ENCODE data around the gene ERCC6L.
"Not testable (repeated sequence)": the region's sequence is repeated elsewhere in the genome, so short reads cannot be mapped to it uniquely, and the experiment has no call there.

ERCC6L gene

GRCh38 chrX:72181178-72182125 is 57.4 kb downstream of the ERCC6L start, which contains the start of gene PIN4:
Gene PIN4 (plus strand): TSS chrX:72181757. CDS start chrX:72181786, 29 bp downstream.
- peak; percentile 87 for DNase-seq (ENCODE audit: low spot score)
- no peak for TF ChIP-seq CTCF (IDR thresholded peaks at IDR 0.05; ENCODE audit: borderline replicate concordance, control extremely low read depth, extremely low read depth, insufficient read depth, missing control alignments)
- in situ Hi-C loops (cut with MboI; ENCODE audit: low sequenced_read_pairs, unreplicated experiment): no loop called here

GRCh38 chrX:72180539-72180938 is 58.3 kb downstream of the ERCC6L start:
- DNase-seq (ENCODE audit: low spot score): no peak
- no peak for TF ChIP-seq CTCF (IDR thresholded peaks at IDR 0.05; ENCODE audit: borderline replicate concordance, control extremely low read depth, extremely low read depth, insufficient read depth, missing control alignments)
- in situ Hi-C loops (cut with MboI; ENCODE audit: low sequenced_read_pairs, unreplicated experiment): no loop called here

- in situ Hi-C loops (cut with MboI; ENCODE audit: low sequenced_read_pairs, unreplicated experiment): no loop called here
- no peak for DNase-seq (ENCODE audit: low spot score)
- TF ChIP-seq CTCF (IDR thresholded peaks at IDR 0.05; ENCODE audit: borderline replicate concordance, control extremely low read depth, extremely low read depth, insufficient read depth, missing control alignments): no peak
Observed at GRCh38 chrX:72176981-72177380, 61.8 kb downstream of the ERCC6L start.

GRCh38 chrX:72176289-72176688 is 62.5 kb downstream of the ERCC6L start:
- DNase-seq (ENCODE audit: low spot score); in situ Hi-C loops (cut with MboI; ENCODE audit: low sequenced_read_pairs, unreplicated experiment): not testable (repeated sequence)

GRCh38 chrX:72169008-72169728 is 69.7 kb downstream of the ERCC6L start:
- no peak for TF ChIP-seq CTCF (IDR thresholded peaks at IDR 0.05; ENCODE audit: borderline replicate concordance, control extremely low read depth, extremely low read depth, insufficient read depth, missing control alignments)
- in situ Hi-C loops (cut with MboI; ENCODE audit: low sequenced_read_pairs, unreplicated experiment): no loop called here
- no peak for DNase-seq (ENCODE audit: low spot score)

- in situ Hi-C loops (cut with MboI; ENCODE audit: low sequenced_read_pairs, unreplicated experiment): no loop called here
- no peak for TF ChIP-seq CTCF (IDR thresholded peaks at IDR 0.05; ENCODE audit: borderline replicate concordance, control extremely low read depth, extremely low read depth, insufficient read depth, missing control alignments)
- no peak for DNase-seq (ENCODE audit: low spot score)
Observed at GRCh38 chrX:72165551-72165950, 73.3 kb downstream of the ERCC6L start.

- no peak for DNase-seq (ENCODE audit: low spot score)
- no peak for TF ChIP-seq CTCF (IDR thresholded peaks at IDR 0.05; ENCODE audit: borderline replicate concordance, control extremely low read depth, extremely low read depth, insufficient read depth, missing control alignments)
- in situ Hi-C loops (cut with MboI; ENCODE audit: low sequenced_read_pairs, unreplicated experiment): no loop called here
Observed at GRCh38 chrX:72159769-72160168, 79.1 kb downstream of the ERCC6L start.
